PC-3 (cell line): Measurements from ENCODE around the gene PSD. TPM values are rescaled to one million over a fixed set of nuclear protein-coding genes. Genes with fewer than 3 reads are reported as not detected.

ENCODE experiments used
- ATAC-seq: fragments of 200-7000 bp; cut with Tn5 transposase; 2 replicates; pipeline ENCODE4 v1.9.1; 2020; ENCODE audit warnings: mild to moderate bottlenecking, moderate library complexity
- BruUV-seq: library from RNA; stranded (reverse); fragments of 400-500 nt; replicated peaks from 2 replicates; lab custom pipeline; 2021; lab: Mats Ljungman, UMichigan
- CTCF ChIA-PET: fragments of 300-600 bp; sonication (Branson Sonifier 250); formaldehyde crosslinking; loops from one replicate; lab custom pipeline; 2022; ENCODE audit warnings: antibody characterized with exemption; lab: Charles Lee
- POLR2A ChIA-PET: fragments of 300-600 bp; sonication (Branson Sonifier 250); formaldehyde crosslinking; loops from one replicate; lab custom pipeline; 2022; ENCODE audit warnings: antibody characterized with exemption; ENCODE audit not compliant: unreplicated experiment; lab: Charles Lee
- DNase-seq: peaks from one replicate; pipeline ENCODE4 v3.0.0-alpha.2; 2015
- H2AFZ ChIP-seq: fragments of 300-600 bp; sonication (generic); 2 replicates; pipeline ENCODE4 v1.6.0; 2016; ENCODE audit warnings: antibody characterized with exemption, low read length
- H3F3A ChIP-seq: fragments of 300-600 bp; sonication (generic); one replicate; pipeline ENCODE4 v1.6.0; 2017; ENCODE audit warnings: antibody characterized with exemption, low read length, control low read depth, mild to moderate bottlenecking; ENCODE audit not compliant: unreplicated experiment
- H3K27ac ChIP-seq: fragments of 300-600 bp; sonication (generic); 2 replicates; pipeline ENCODE4 v1.5.1; 2016; ENCODE audit warnings: mild to moderate bottlenecking, low read length
- H3K27me3 ChIP-seq: fragments of 300-600 bp; sonication (generic); 2 replicates; pipeline ENCODE4 v1.6.1; 2016; ENCODE audit warnings: low read length, mixed read lengths
- H3K36me3 ChIP-seq: fragments of 300-600 bp; sonication (generic); 2 replicates; pipeline ENCODE4 v1.6.1; 2016; ENCODE audit warnings: low read depth, mixed run types, low read length, mixed read lengths
- H3K4me1 ChIP-seq: fragments of 300-600 bp; sonication (generic); 2 replicates; pipeline ENCODE4 v1.5.1; 2016; ENCODE audit warnings: low read length; ENCODE audit not compliant: insufficient read depth
- H3K4me2 ChIP-seq: fragments of 300-600 bp; sonication (generic); 2 replicates; pipeline ENCODE4 v1.6.0; 2016; ENCODE audit warnings: low read length
- H3K4me3 ChIP-seq: fragments of 300-600 bp; sonication (generic); 2 replicates; pipeline ENCODE4 v1.5.1; 2016; ENCODE audit warnings: mild to moderate bottlenecking, low read length, mixed read lengths
- H3K79me2 ChIP-seq: fragments of 300-600 bp; sonication (generic); 2 replicates; pipeline ENCODE4 v1.6.1; 2017; ENCODE audit warnings: low read length, mixed read lengths
- H3K9ac ChIP-seq: fragments of 300-600 bp; sonication (generic); 2 replicates; pipeline ENCODE4 v1.6.0; 2016; ENCODE audit warnings: mild to moderate bottlenecking, low read length
- H3K9me2 ChIP-seq: fragments of 300-600 bp; sonication (generic); replicated peaks from 2 replicates; pipeline ENCODE4 v1.6.1; 2016; ENCODE audit warnings: mixed run types, low read length, mixed read lengths
- H3K9me3 ChIP-seq: fragments of 300-600 bp; sonication (generic); 2 replicates; pipeline ENCODE4 v1.6.1; 2016; ENCODE audit warnings: low read length, mixed read lengths
- H4K20me1 ChIP-seq: fragments of 300-600 bp; sonication (generic); 2 replicates; pipeline ENCODE4 v1.6.1; 2016; ENCODE audit warnings: low read length, mixed read lengths
- CTCF ChIP-seq: fragments of 300-600 bp; sonication (generic); conservative IDR thresholded peaks from 2 replicates; pipeline ENCODE4 v1.5.1; 2017; ENCODE audit warnings: antibody characterized with exemption, low read depth, mild to moderate bottlenecking, low read length
- EZH2 ChIP-seq: fragments of 300-600 bp; sonication (generic); IDR thresholded peaks from one replicate; pipeline ENCODE4 v1.6.1; 2017; ENCODE audit warnings: antibody characterized with exemption, mild to moderate bottlenecking, low read length; ENCODE audit not compliant: unreplicated experiment
- EZH2phosphoT487 ChIP-seq: fragments of 300-600 bp; sonication (generic); IDR thresholded peaks from 2 replicates; pipeline ENCODE4 v1.6.1; 2018; ENCODE audit warnings: mild to moderate bottlenecking, antibody characterized with exemption, low read length, borderline replicate concordance
- intact Hi-C: fragments of 100-400 bp; cut with micrococcal nuclease; formaldehyde crosslinking; loops from 2 replicates; pipeline ENCODE4 v1.9.0; 2023
- total RNA-seq: library from RNA; depleted of rRNA; stranded (reverse); fragments of >200 nt; gene quantifications from 2 replicates; pipeline ENCODE4 v1.2.3, GENCODE V29; 2014

The PSD gene
- total RNA-seq, 1 experiment from 2014 or later: 0.22 TPM

GRCh38 chr10:102375250-102375649 lies 43.3 kb downstream of the PSD start:
- ChIA-PET POLR2A (no interaction called here), CTCF (no interaction called here)
- Histone ChIP-seq H3K9ac (no peak overlapping the region), H3K27ac (no peak overlapping the region), H3F3A (no peaks in the 10 kb centered on the region), H3K9me2 (no peaks in the 10 kb centered on the region), H3K27me3 (no peaks in the 10 kb centered on the region), H3K4me3 (no peak overlapping the region), H3K79me2 (no peaks in the 10 kb centered on the region), H3K9me3 (peaks cover 8% of the 10 kb centered on the region; the same call in 1 of the 2 replicates), H3K36me3 (peaks cover 14% of the 10 kb centered on the region), H2AFZ (no peak overlapping the region), H4K20me1 (no peaks in the 10 kb centered on the region), H3K4me2 (no peak overlapping the region), H3K4me1 (no peaks in the 10 kb centered on the region)
- ATAC-seq: no peak
- no TSS peak for BruUV-seq
- intact Hi-C loops: no loop called here
- TF ChIP-seq EZH2phosphoT487: no peak
- TF ChIP-seq EZH2: no peak
- TF ChIP-seq CTCF: peak; percentile 20; the same call in 1 of the 2 replicates
- DNase-seq: no peak

GRCh38 chr10:102371295-102371694 lies 47.3 kb downstream of the PSD start:
- no peak overlapping the region for H2AFZ ChIP-seq
- ChIA-PET POLR2A (no interaction called here), CTCF (no interaction called here)
- no peak overlapping the region for H3K9ac ChIP-seq
- ATAC-seq (no peak), DNase-seq (no peak)
- no peaks in the 10 kb centered on the region for H3F3A ChIP-seq
- intact Hi-C loops: no loop called here
- H3K9me3 ChIP-seq: peaks cover 8% of the 10 kb centered on the region; the same call in 1 of the 2 replicates
- no peak overlapping the region for H3K4me2 ChIP-seq
- H3K4me3 ChIP-seq: no peak overlapping the region; the same call in 1 of the 2 replicates
- no peak overlapping the region for H3K27ac ChIP-seq
- H3K4me1 ChIP-seq: no peaks in the 10 kb centered on the region
- H3K36me3 ChIP-seq: peaks cover 43% of the 10 kb centered on the region
- no peaks in the 10 kb centered on the region for H3K27me3 ChIP-seq
- H4K20me1 ChIP-seq: no peaks in the 10 kb centered on the region
- H3K9me2 ChIP-seq: no peaks in the 10 kb centered on the region
- H3K79me2 ChIP-seq: no peaks in the 10 kb centered on the region
- no peak for TF ChIP-seq EZH2phosphoT487
- no peak for TF ChIP-seq CTCF
- TF ChIP-seq EZH2: no peak
- no TSS peak for BruUV-seq

- TF ChIP-seq CTCF (no peak), EZH2phosphoT487 (no peak), EZH2 (no peak)
- Histone ChIP-seq H3K9me2 (no peaks in the 10 kb centered on the region), H3K9ac (no peak overlapping the region), H4K20me1 (no peaks in the 10 kb centered on the region), H2AFZ (no peak overlapping the region), H3K9me3 (peaks cover 8% of the 10 kb centered on the region; the same call in 1 of the 2 replicates), H3K4me3 (no peak overlapping the region), H3K36me3 (peaks cover 48% of the 10 kb centered on the region), H3K4me2 (no peak overlapping the region), H3K4me1 (no peaks in the 10 kb centered on the region), H3F3A (no peaks in the 10 kb centered on the region), H3K27ac (no peak overlapping the region), H3K27me3 (no peaks in the 10 kb centered on the region), H3K79me2 (no peaks in the 10 kb centered on the region)
- ChIA-PET POLR2A (no interaction called here), CTCF (no interaction called here)
- ATAC-seq (no peak), DNase-seq (no peak)
- intact Hi-C loops: no loop called here
- no TSS peak for BruUV-seq
Measured at GRCh38 chr10:102368077-102368476, 50.5 kb downstream of the PSD start.
